Left ventricle myocardium inferior (tissue), 1 donor: ENCODE results near the gene CD2AP. TPM values are rescaled to one million over a fixed set of nuclear protein-coding genes. Genes with fewer than 3 reads are reported as not detected.

Source experiments
- DNase-seq: peaks from one replicate; pipeline ENCODE4 v3.0.0-alpha.2; 2020
- H3K27ac ChIP-seq: fragments of 200-600 bp; replicated peaks from 2 replicates; pipeline ENCODE4 v1.8.0; 2021
- H3K27me3 ChIP-seq: fragments of 200-600 bp; 2 replicates; pipeline ENCODE4 v1.8.0; 2021; ENCODE audit warnings: low read depth
- H3K36me3 ChIP-seq: fragments of 200-600 bp; 2 replicates; pipeline ENCODE4 v1.8.0; 2021
- H3K4me1 ChIP-seq: fragments of 200-600 bp; 2 replicates; pipeline ENCODE4 v1.8.0; 2021
- H3K4me3 ChIP-seq: fragments of 200-600 bp; 2 replicates; pipeline ENCODE4 v1.8.0; 2021; ENCODE audit warnings: mild to moderate bottlenecking, moderate library complexity
- H3K9me3 ChIP-seq: fragments of 200-600 bp; replicated peaks from 2 replicates; pipeline ENCODE4 v1.8.0; 2021
- intact Hi-C: fragments of 100-400 bp; cut with micrococcal nuclease; formaldehyde crosslinking; loops from one replicate; pipeline ENCODE4 v1.11.0; 2022
- total RNA-seq: library from RNA; stranded (reverse); fragmentation: NEBNext Ultra II Directional; extraction: Animal tissue kit (Norgen Biotek cat#: 25700); gene quantifications from one replicate; pipeline ENCODE4 v1.2.1, GENCODE V29; 2021
- TF ChIP-seq, protein P1 (sequence below): fragments of 200-600 bp; IDR thresholded peaks from 2 replicates; pipeline ENCODE4 v1.8.0; 2021; ENCODE audit warnings: antibody characterized with exemption, mild to moderate bottlenecking, borderline replicate concordance
- donor health status: DM: no; HTN: yes; CAD: no; lungs with severe emphysema.

Gene CD2AP
- total RNA-seq, 1 donor from 2014 or later = 9.9 TPM

DNA sequence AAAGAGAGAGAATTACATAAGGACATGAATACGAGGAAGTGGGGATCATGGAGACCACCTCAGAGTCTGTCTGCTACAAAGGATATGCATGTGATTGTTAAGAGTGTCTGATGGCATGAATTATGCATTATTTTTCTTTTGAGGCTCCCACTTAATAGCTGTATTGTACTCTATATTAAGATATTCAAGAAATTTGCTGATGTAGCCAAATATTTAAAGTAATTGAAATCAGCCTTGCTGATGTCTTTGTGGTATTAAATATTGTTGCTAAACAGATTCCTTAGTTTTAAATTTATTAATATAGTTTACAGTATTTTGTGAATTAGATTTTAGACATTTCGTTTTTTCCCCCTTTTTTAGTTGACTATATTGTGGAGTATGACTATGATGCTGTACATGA, 25.3 kb downstream of the CD2AP start:
- Histone ChIP-seq H3K27ac (no peak overlapping the region), H3K9me3 (no peaks in the 10 kb centered on the region), H3K36me3 (no peaks in the 10 kb centered on the region), H3K4me1 (peaks cover 51% of the 10 kb centered on the region), H3K4me3 (no peak overlapping the region), H3K27me3 (no peaks in the 10 kb centered on the region)
- DNase-seq = no peak
- intact Hi-C loops = no loop called here
- TF ChIP-seq, protein P1, sequence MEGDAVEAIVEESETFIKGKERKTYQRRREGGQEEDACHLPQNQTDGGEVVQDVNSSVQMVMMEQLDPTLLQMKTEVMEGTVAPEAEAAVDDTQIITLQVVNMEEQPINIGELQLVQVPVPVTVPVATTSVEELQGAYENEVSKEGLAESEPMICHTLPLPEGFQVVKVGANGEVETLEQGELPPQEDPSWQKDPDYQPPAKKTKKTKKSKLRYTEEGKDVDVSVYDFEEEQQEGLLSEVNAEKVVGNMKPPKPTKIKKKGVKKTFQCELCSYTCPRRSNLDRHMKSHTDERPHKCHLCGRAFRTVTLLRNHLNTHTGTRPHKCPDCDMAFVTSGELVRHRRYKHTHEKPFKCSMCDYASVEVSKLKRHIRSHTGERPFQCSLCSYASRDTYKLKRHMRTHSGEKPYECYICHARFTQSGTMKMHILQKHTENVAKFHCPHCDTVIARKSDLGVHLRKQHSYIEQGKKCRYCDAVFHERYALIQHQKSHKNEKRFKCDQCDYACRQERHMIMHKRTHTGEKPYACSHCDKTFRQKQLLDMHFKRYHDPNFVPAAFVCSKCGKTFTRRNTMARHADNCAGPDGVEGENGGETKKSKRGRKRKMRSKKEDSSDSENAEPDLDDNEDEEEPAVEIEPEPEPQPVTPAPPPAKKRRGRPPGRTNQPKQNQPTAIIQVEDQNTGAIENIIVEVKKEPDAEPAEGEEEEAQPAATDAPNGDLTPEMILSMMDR = no peak

DNA sequence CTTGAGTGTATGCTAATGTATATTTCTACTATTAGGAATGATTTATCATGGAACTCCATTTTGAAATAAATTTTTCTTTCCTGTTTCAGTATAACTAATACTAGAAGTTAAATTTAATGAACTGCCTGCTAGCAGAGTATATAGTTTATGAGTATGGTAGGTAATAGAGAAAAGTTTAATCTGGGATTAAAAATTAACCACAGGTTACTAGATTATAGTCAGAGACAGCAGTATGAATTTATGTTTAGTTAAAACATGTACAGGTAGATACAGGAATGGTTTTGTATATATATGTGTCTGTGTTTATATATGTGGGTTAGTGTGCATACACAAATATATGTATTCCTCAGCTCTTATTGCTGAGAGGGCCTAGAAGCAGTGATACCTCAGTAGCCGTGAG, 32.3 kb downstream of the CD2AP start:
- Histone ChIP-seq H3K4me1 (no peaks in the 10 kb centered on the region), H3K27ac (no peak overlapping the region), H3K9me3 (peaks cover 20% of the 10 kb centered on the region), H3K4me3 (no peak overlapping the region), H3K36me3 (peaks cover 21% of the 10 kb centered on the region), H3K27me3 (no peaks in the 10 kb centered on the region)
- TF ChIP-seq, protein P1 = no peak
- intact Hi-C loops = no loop called here
- no peak for DNase-seq

DNA sequence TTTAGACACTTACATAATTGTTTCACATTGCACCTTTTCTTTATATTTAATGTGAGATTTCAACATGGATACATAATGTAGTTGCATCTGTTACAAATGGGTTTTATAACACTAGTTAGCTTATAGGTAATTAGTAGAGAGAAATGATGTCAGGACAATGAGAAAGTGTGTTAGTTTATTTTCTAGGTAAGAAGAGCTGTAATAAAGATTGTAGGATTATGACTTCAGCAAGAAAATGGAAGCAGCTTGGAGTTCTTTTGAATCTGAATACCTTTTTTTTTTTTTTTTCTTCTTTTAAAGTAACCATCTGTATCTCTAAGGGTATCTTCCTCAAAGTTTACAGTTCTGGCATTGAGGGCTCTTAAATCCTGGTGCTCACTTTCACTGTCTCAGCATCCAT, 35.3 kb downstream of the CD2AP start:
- DNase-seq = no peak
- intact Hi-C loops = no loop called here
- H3K4me3 ChIP-seq = no peak overlapping the region
- no peaks in the 10 kb centered on the region for H3K4me1 ChIP-seq
- H3K27ac ChIP-seq = no peak overlapping the region
- H3K9me3 ChIP-seq = peaks cover 20% of the 10 kb centered on the region
- TF ChIP-seq, protein P1 = no peak
- H3K36me3 ChIP-seq = peaks cover 21% of the 10 kb centered on the region
- H3K27me3 ChIP-seq = no peaks in the 10 kb centered on the region

DNA sequence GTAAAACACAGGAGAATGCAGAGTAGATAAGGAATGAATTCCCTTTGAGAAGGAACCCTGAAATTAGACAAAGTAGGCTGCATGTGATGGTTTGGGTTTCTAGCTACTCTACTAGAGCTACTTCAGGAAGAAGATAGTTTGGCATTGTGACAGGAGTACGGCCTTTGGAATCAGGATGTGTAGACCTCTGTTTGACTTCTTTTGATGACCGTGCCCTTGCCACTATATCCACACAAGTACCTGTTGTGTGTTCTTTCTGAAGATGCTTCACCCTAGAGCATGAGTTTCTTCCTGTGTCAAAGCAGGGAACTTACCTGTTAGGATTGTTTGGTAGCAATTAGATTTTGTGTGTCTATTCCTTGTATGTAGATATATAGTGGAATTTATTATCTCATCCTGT, 41.7 kb downstream of the CD2AP start:
- intact Hi-C loops = no loop called here
- Histone ChIP-seq H3K9me3 (no peaks in the 10 kb centered on the region), H3K36me3 (no peaks in the 10 kb centered on the region), H3K4me3 (no peak overlapping the region), H3K27ac (no peak overlapping the region), H3K27me3 (no peaks in the 10 kb centered on the region), H3K4me1 (peaks cover 30% of the 10 kb centered on the region)
- TF ChIP-seq, protein P1 = no peak
- DNase-seq = no peak

DNA sequence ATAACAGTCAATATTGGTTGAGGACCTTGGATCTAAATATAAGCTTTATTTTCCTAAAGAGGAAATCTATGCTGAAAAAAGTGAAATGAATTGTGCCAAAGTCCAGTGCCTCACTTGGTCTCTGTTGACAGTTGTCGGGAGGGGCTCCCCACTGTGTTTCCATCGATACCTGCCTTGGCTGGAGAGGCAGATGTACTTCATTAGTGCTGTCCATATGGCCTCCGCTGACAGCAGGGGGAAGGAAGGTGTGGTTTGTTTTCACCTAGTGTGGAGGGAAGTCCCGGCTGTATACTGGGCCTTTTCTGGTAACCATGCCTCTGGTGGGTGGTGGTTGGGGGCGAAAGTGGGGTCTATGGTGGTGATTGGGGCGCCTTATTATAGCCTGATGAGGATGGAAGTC, 42.7 kb downstream of the CD2AP start:
- H3K4me3 ChIP-seq = no peak overlapping the region
- no peaks in the 10 kb centered on the region for H3K9me3 ChIP-seq
- no peak overlapping the region for H3K27ac ChIP-seq
- no peaks in the 10 kb centered on the region for H3K36me3 ChIP-seq
- no peak for DNase-seq
- H3K4me1 ChIP-seq = peaks cover 40% of the 10 kb centered on the region
- no peaks in the 10 kb centered on the region for H3K27me3 ChIP-seq
- intact Hi-C loops = no loop called here
- TF ChIP-seq, protein P1 = no peak

DNA sequence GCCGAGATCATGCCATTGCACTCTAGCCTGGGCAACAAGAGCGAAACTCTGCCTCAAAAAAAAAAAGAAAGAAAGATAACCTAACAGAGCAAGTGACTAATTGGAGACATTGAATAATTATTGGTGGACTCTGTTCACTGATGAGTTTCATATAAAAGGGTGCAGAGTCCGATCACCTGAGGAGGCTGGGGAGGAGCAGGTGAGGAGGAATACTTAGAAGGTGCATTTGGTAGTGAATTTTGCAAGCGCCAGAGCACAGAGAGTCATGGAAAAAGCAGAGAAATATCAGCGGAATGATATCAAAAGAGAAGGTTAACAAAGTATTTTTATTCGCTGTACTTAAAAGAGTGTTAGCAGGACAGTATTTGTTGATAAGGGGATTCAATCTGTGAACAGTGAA, 44.4 kb downstream of the CD2AP start:
- Histone ChIP-seq H3K27ac (no peak overlapping the region), H3K4me1 (peaks cover 49% of the 10 kb centered on the region), H3K4me3 (no peak overlapping the region), H3K9me3 (no peaks in the 10 kb centered on the region), H3K27me3 (no peaks in the 10 kb centered on the region), H3K36me3 (no peaks in the 10 kb centered on the region)
- DNase-seq = no peak
- TF ChIP-seq, protein P1 = no peak
- intact Hi-C loops = no loop called here
